Natural killer cell (primary cell): ENCODE measurements around the gene TIMELESS. TPM values are rescaled to one million over a fixed set of nuclear protein-coding genes. Genes with fewer than 3 reads are reported as not detected.
A peak's percentile ranks its signal among the peaks of the same experiment; 100 is the strongest.
"Not testable (repeated sequence)": the region's sequence is repeated elsewhere in the genome, so short reads cannot be mapped to it uniquely, and the experiment has no call there.

Experiments used
- ATAC-seq, 3 donors: fragments of 150-1000 bp in 2 of 3; fragments of 200-7000 bp in 1 of 3; cut with Tn5 transposase; 1 replicate in 1 of 3; 2 replicates in 2 of 3; pipeline ENCODE4 v1.10.0; 2021; ENCODE audit warnings: mild to moderate bottlenecking in 2 of 3, moderate library complexity in 2 of 3
- DNase-seq, 2 donors: peaks; one replicate each; pipeline versions ENCODE4 v3.0.0 to v3.0.0-alpha.2; 2013 to 2021; ENCODE audit warnings: mixed read lengths in 1 of 2
- H3K27ac ChIP-seq: one replicate; pipeline ENCODE4 v1.5.1; 2013; ENCODE audit warnings: mild to moderate bottlenecking, low read length
- H3K27me3 ChIP-seq: one replicate; pipeline ENCODE4 v1.6.1; 2013; ENCODE audit warnings: low read length; ENCODE audit not compliant: control insufficient read depth, insufficient read depth
- H3K36me3 ChIP-seq: one replicate; pipeline ENCODE4 v1.6.1; 2013; ENCODE audit warnings: low read length; ENCODE audit not compliant: control insufficient read depth, insufficient read depth
- H3K4me1 ChIP-seq: one replicate; pipeline ENCODE4 v1.6.1; 2013; ENCODE audit warnings: low read length; ENCODE audit not compliant: control insufficient read depth, insufficient read depth
- H3K4me3 ChIP-seq: one replicate; pipeline ENCODE4 v1.5.1; 2013; ENCODE audit warnings: low read length
- H3K9me3 ChIP-seq: one replicate; pipeline ENCODE4 v1.6.1; 2013; ENCODE audit warnings: low read length; ENCODE audit not compliant: control insufficient read depth, insufficient read depth
- H3K27ac Mint-ChIP-seq, 2 donors: one replicate each; pipeline ENCODE4 v1.8.0; 2022; ENCODE audit warnings: mild to moderate bottlenecking in 2 of 2, mixed read lengths in 2 of 2, moderate library complexity in 1 of 2
- H3K27me3 Mint-ChIP-seq, 2 donors: one replicate each; pipeline ENCODE4 v1.8.0; 2022; ENCODE audit warnings: low read depth in 2 of 2, mixed read lengths in 2 of 2
- H3K36me3 Mint-ChIP-seq: one replicate; pipeline ENCODE4 v1.8.0; 2022; ENCODE audit warnings: mixed read lengths
- H3K4me1 Mint-ChIP-seq, 2 donors: one replicate each; pipeline ENCODE4 v1.8.0; 2022; ENCODE audit warnings: mixed read lengths in 2 of 2
- H3K4me3 Mint-ChIP-seq: one replicate; pipeline ENCODE4 v1.8.0; 2022; ENCODE audit warnings: mild to moderate bottlenecking, moderate library complexity, mixed read lengths
- H3K9me3 Mint-ChIP-seq, 2 donors: one replicate each; pipeline ENCODE4 v1.8.0; 2022; ENCODE audit warnings: mixed read lengths in 2 of 2
- CTCF ChIP-seq: fragments of 200-600 bp; IDR thresholded peaks from one replicate; pipeline ENCODE4 v1.8.0; 2022; ENCODE audit warnings: antibody characterized with exemption
- WGBS: methylation state at CpG from one replicate; pipeline ENCODE4 v1.1.7; 2013; ENCODE audit warnings: missing lambda C conversion rate; ENCODE audit not compliant: insufficient coverage; 5-methylcytosine and 5-hydroxymethylcytosine counted together
- intact Hi-C: fragments of 100-400 bp; cut with micrococcal nuclease; formaldehyde crosslinking; loops from one replicate; pipeline ENCODE4 v1.14.2; 2022
- total RNA-seq, 4 donors: library from RNA; stranded (reverse); fragments of 120-200 nt in 1 of 4; gene quantifications; one replicate each; pipeline versions ENCODE4 v1.2.3 to v1.2.4, GENCODE V29; 2013 to 2022

Gene TIMELESS
- 10 to 100 TPM; 11.1 to 12.3 (median 11.7) TPM for total RNA-seq
- 9.8 TPM for total RNA-seq (2013)

GRCh38 chr12:56448860-56449621 lies at the start of gene TIMELESS:
TSS of gene TIMELESS (minus strand) at chr12:56449426. CDS start at chr12:56434170, 15,256 bp downstream.
- no peaks in the 10 kb centered on the region for H3K9me3 ChIP-seq
- peaks cover 0 to 3% of the 10 kb centered on the region in 2 donors for H3K27me3 Mint-ChIP-seq
- intact Hi-C loops, result loop anchor here (2.0 kb wide), 1 partner anchor 20 kb away; the partner anchor contains the start of gene SPRYD4
- H3K4me1 Mint-ChIP-seq, result peaks cover 14 to 23% of the 10 kb centered on the region in 2 donors
- no peaks in the 10 kb centered on the region for H3K36me3 Mint-ChIP-seq
- under 1% methylated on average over 56 of the region's 58 CpGs for WGBS
- no peak for TF ChIP-seq CTCF
- H3K27ac Mint-ChIP-seq, result peak within 1 kb of the TSS; percentile 87 to 95
- peak within 1 kb of the TSS; percentile 95 for H3K4me3 Mint-ChIP-seq
- no peaks in the 10 kb centered on the region for H3K9me3 Mint-ChIP-seq
- peak; percentile 95 to 97 (median 97) for ATAC-seq
- peaks cover 13% of the 10 kb centered on the region for H3K4me1 ChIP-seq
- no peaks in the 10 kb centered on the region for H3K36me3 ChIP-seq
- DNase-seq, result peak; percentile 83 to 93
- H3K27ac ChIP-seq, result peak within 1 kb of the TSS; percentile 75
- H3K27me3 ChIP-seq, result no peaks in the 10 kb centered on the region
- H3K4me3 ChIP-seq, result peak within 1 kb of the TSS; percentile 95

- H3K9me3 Mint-ChIP-seq, H3K4me3 ChIP-seq, H3K36me3 Mint-ChIP-seq, H3K27me3 ChIP-seq, H3K4me1 Mint-ChIP-seq, H3K4me1 ChIP-seq, H3K27ac ChIP-seq, H3K36me3 ChIP-seq, intact Hi-C loops, H3K4me3 Mint-ChIP-seq, ATAC-seq, DNase-seq, H3K9me3 ChIP-seq, H3K27ac Mint-ChIP-seq, H3K27me3 Mint-ChIP-seq: not testable (repeated sequence)
- 85% methylated on average over 8 of the region's 14 CpGs for WGBS
These were observed 49.1 kb upstream of the TIMELESS start for GRCh38 chr12:56498126-56498902.

- H3K9me3 Mint-ChIP-seq, H3K36me3 ChIP-seq, H3K4me1 ChIP-seq, H3K36me3 Mint-ChIP-seq, H3K4me3 Mint-ChIP-seq, H3K9me3 ChIP-seq, H3K4me1 Mint-ChIP-seq, ATAC-seq, H3K27ac ChIP-seq, intact Hi-C loops, H3K27me3 ChIP-seq, H3K4me3 ChIP-seq, H3K27ac Mint-ChIP-seq: not testable (repeated sequence)
- TF ChIP-seq CTCF, result peak; percentile 57
- peak; percentile 64 for DNase-seq
- H3K27me3 Mint-ChIP-seq, result peaks cover 2 to 11% of the 10 kb centered on the region in 2 donors
- 2% methylated on average over 8 of the region's 17 CpGs for WGBS
These were observed 47.5 kb upstream of the TIMELESS start for GRCh38 chr12:56496704-56497103.

- H3K4me3 ChIP-seq, H3K27ac ChIP-seq, DNase-seq, H3K36me3 ChIP-seq, ATAC-seq, H3K4me1 Mint-ChIP-seq, intact Hi-C loops, H3K9me3 Mint-ChIP-seq, H3K36me3 Mint-ChIP-seq, H3K4me3 Mint-ChIP-seq, H3K4me1 ChIP-seq, H3K9me3 ChIP-seq, H3K27ac Mint-ChIP-seq, H3K27me3 ChIP-seq: not testable (repeated sequence)
- peaks cover 16 to 29% of the 10 kb centered on the region in 2 donors for H3K27me3 Mint-ChIP-seq
- 97% methylated on average over 27 of the region's 27 CpGs for WGBS
These were observed 45.3 kb upstream of the TIMELESS start for GRCh38 chr12:56494481-56494880.

- ATAC-seq, H3K4me1 Mint-ChIP-seq, H3K36me3 Mint-ChIP-seq, H3K9me3 Mint-ChIP-seq, H3K27ac Mint-ChIP-seq, H3K4me1 ChIP-seq, H3K9me3 ChIP-seq, H3K4me3 Mint-ChIP-seq, intact Hi-C loops, DNase-seq, H3K27ac ChIP-seq, H3K36me3 ChIP-seq, H3K4me3 ChIP-seq, H3K27me3 ChIP-seq: not testable (repeated sequence)
- 95% methylated on average over 15 of the region's 15 CpGs for WGBS
- H3K27me3 Mint-ChIP-seq, result peaks cover 16 to 29% of the 10 kb centered on the region in 2 donors
These were observed 44.8 kb upstream of the TIMELESS start for GRCh38 chr12:56494106-56494415.

GRCh38 chr12:56493409-56494105 lies 44.3 kb upstream of the TIMELESS start:
- not testable (repeated sequence) for H3K4me3 Mint-ChIP-seq, ATAC-seq

More at GRCh38 chr12:56493409-56494105, 44.3 kb upstream of the TIMELESS start:
- DNase-seq, H3K4me1 ChIP-seq, H3K4me1 Mint-ChIP-seq, H3K27ac ChIP-seq, H3K4me3 ChIP-seq, H3K9me3 ChIP-seq, H3K27me3 ChIP-seq, H3K36me3 Mint-ChIP-seq, intact Hi-C loops, H3K27ac Mint-ChIP-seq, H3K36me3 ChIP-seq, H3K9me3 Mint-ChIP-seq: not testable (repeated sequence)
- H3K27me3 Mint-ChIP-seq, result peaks cover 16 to 29% of the 10 kb centered on the region in 2 donors
- 93% methylated on average over 31 of the region's 31 CpGs for WGBS
